Activated CD4-positive, CD25-positive, alpha-beta regulatory T cell treated with anti-CD3 and anti-CD28 coated beads, Interleukin-2, amount 50 U/mL, for 24 hours (primary cell): ENCODE results near the gene MGAM2.
A peak's percentile ranks its signal among the peaks of the same experiment; 100 is the strongest.

Source experiments
- ATAC-seq, 2 donors: fragments of 150-1000 bp; cut with Tn5 transposase; one replicate each; pipeline ENCODE4 v1.10.0; 2021; ENCODE audit warnings: mild to moderate bottlenecking in 1 of 2, moderate library complexity in 1 of 2

The MGAM2 gene

GRCh38 chr7:142123184-142123583, 11.7 kb downstream of the MGAM2 start:
- ATAC-seq, result no peak

- ATAC-seq, result no peak
Observed at GRCh38 chr7:142125256-142125955, 13.9 kb downstream of the MGAM2 start.

GRCh38 chr7:142130267-142130666, 18.7 kb downstream of the MGAM2 start:
- no peak for ATAC-seq

GRCh38 chr7:142131439-142132185, 20.1 kb downstream of the MGAM2 start:
- no peak for ATAC-seq

- ATAC-seq, result no peak
Observed at GRCh38 chr7:142133731-142134148, 22.2 kb downstream of the MGAM2 start.

GRCh38 chr7:142134909-142135308, 23.4 kb downstream of the MGAM2 start:
- no peak for ATAC-seq

- ATAC-seq, result no peak
Observed at GRCh38 chr7:142138996-142139395, 27.5 kb downstream of the MGAM2 start.

- no peak for ATAC-seq
Observed at GRCh38 chr7:142139597-142140400, 28.3 kb downstream of the MGAM2 start.

- no peak for ATAC-seq
Observed at GRCh38 chr7:142140401-142140959, 29.0 kb downstream of the MGAM2 start.

- ATAC-seq, result no peak
Observed at GRCh38 chr7:142142702-142143101, 31.2 kb downstream of the MGAM2 start.

- no peak for ATAC-seq
Observed at GRCh38 chr7:142146124-142146523, 34.6 kb downstream of the MGAM2 start.

GRCh38 chr7:142150356-142150755, 38.8 kb downstream of the MGAM2 start:
- no peak for ATAC-seq

GRCh38 chr7:142150869-142151268, 39.4 kb downstream of the MGAM2 start:
- ATAC-seq, result no peak

GRCh38 chr7:142152076-142152475, 40.6 kb downstream of the MGAM2 start:
- peak in 1 of 2 donors; percentile 48 for ATAC-seq

GRCh38 chr7:142153400-142153799, 41.9 kb downstream of the MGAM2 start:
- no peak for ATAC-seq

GRCh38 chr7:142158736-142159496, 47.4 kb downstream of the MGAM2 start:
- no peak for ATAC-seq

- ATAC-seq, result no peak
Observed at GRCh38 chr7:142161921-142162320, 50.4 kb downstream of the MGAM2 start.

GRCh38 chr7:142168746-142169145, 57.2 kb downstream of the MGAM2 start:
- ATAC-seq, result no peak

GRCh38 chr7:142172932-142173331, 61.4 kb downstream of the MGAM2 start:
- ATAC-seq, result no peak

GRCh38 chr7:142174441-142174840, 62.9 kb downstream of the MGAM2 start:
- ATAC-seq, result no peak

- no peak for ATAC-seq
Observed at GRCh38 chr7:142175594-142175993, 64.1 kb downstream of the MGAM2 start.

- ATAC-seq, result no peak
Observed at GRCh38 chr7:142176901-142177300, 65.4 kb downstream of the MGAM2 start.
